Hepatocyte (in vitro differentiated cells): ENCODE results near the gene SOST.

Experiments used
- EZH2 ChIP-seq: fragments of 200-600 bp; sonication (generic); IDR thresholded peaks from 2 replicates; pipeline ENCODE4 v1.6.1; 2016; ENCODE audit warnings: antibody characterized with exemption, mild to moderate bottlenecking, borderline replicate concordance
- EZH2phosphoT487 ChIP-seq: fragments of 200-600 bp; sonication (generic); IDR thresholded peaks from one replicate; pipeline ENCODE4 v1.6.1; 2018; ENCODE audit warnings: antibody characterized with exemption, mild to moderate bottlenecking, low read depth, moderate library complexity; ENCODE audit not compliant: unreplicated experiment, severe bottlenecking
- TF ChIP-seq, protein P1 (sequence below): fragments of 200-600 bp; sonication (generic); IDR thresholded peaks from 2 replicates; pipeline ENCODE4 v1.5.1; 2016; ENCODE audit warnings: antibody characterized with exemption, mild to moderate bottlenecking; ENCODE audit not compliant: poor library complexity

DNA sequence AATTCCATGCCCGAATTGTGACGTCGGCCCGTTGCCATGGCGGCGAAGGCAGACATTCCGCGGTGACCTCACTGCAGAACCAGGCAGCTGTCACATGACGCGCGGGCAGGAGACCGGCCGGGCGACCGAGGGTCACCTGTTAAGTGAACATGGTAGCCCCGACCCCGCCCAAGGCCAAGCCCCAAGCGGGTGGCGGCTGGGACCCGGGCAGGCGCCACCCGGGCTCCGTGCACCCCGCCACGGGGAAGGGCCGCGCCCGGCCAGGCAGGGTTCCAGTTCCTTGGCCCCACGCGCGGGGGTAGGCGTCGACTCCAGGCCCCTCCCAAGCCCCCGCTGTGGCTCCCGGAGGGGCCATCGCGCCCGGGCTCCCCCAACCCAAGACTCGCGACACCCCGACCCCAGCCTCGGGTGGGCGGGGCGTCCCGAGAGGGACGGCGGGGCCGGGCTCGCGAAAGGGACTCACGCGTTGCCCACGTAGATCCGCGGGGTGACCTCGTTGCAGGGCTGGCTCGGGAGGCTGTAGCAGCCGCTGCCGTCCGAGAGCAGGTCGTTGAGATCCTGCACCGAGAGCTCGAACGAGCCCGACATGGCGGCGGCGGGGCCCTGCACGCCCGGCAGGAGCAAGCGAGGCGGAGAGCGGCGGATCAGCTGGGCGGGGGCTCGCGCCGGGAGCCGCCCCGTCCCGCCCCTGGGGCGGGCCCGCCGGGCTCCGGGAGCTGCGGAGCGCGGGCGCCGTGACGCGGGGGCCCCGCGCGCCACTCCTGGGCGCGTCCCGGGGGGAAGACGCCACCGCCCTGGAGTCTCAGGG is 19.9 kb upstream of the SOST start, which contains the start of gene DUSP3:
- TF ChIP-seq, protein P1, sequence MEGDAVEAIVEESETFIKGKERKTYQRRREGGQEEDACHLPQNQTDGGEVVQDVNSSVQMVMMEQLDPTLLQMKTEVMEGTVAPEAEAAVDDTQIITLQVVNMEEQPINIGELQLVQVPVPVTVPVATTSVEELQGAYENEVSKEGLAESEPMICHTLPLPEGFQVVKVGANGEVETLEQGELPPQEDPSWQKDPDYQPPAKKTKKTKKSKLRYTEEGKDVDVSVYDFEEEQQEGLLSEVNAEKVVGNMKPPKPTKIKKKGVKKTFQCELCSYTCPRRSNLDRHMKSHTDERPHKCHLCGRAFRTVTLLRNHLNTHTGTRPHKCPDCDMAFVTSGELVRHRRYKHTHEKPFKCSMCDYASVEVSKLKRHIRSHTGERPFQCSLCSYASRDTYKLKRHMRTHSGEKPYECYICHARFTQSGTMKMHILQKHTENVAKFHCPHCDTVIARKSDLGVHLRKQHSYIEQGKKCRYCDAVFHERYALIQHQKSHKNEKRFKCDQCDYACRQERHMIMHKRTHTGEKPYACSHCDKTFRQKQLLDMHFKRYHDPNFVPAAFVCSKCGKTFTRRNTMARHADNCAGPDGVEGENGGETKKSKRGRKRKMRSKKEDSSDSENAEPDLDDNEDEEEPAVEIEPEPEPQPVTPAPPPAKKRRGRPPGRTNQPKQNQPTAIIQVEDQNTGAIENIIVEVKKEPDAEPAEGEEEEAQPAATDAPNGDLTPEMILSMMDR: no peak
- TF ChIP-seq EZH2 (no peak), EZH2phosphoT487 (no peak)
